Retinal pigment epithelial cell (primary cell): ENCODE measurements around the gene KRTAP4-11.

Experiments used
- DNase-seq: peaks from one replicate; pipeline ENCODE4 v3.0.0-alpha.2; 2010; ENCODE audit warnings: low read depth
- H3K4me3 ChIP-seq: 2 replicates; pipeline ENCODE4 v1.5.1; 2011; ENCODE audit warnings: mild to moderate bottlenecking, low read length, control low read depth, moderate library complexity
- TF ChIP-seq, protein P1 (sequence below): conservative IDR thresholded peaks from 2 replicates; pipeline ENCODE4 v1.5.1; 2011; ENCODE audit warnings: low read depth, low read length, control low read depth, inconsistent platforms

KRTAP4-11 gene

DNA sequence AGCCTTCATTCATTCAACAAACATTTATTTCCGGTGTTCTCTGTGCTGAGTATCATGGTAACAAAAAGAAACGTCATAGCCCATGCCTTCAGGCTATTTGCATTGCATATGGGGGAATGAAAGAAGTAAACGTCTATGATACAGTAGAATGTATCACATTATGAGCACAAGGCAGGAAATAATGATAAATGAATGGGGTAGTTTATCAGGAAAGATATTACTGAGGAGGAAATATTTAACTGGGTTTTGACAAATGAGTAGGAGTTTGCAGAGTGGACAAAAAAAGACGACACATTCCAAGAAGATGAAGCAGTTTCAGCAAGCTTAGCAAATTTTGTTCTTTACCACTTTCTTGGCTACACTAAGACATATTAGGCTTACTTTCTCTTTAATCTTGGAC is 35.5 kb downstream of the KRTAP4-11 start:
- TF ChIP-seq, protein P1, sequence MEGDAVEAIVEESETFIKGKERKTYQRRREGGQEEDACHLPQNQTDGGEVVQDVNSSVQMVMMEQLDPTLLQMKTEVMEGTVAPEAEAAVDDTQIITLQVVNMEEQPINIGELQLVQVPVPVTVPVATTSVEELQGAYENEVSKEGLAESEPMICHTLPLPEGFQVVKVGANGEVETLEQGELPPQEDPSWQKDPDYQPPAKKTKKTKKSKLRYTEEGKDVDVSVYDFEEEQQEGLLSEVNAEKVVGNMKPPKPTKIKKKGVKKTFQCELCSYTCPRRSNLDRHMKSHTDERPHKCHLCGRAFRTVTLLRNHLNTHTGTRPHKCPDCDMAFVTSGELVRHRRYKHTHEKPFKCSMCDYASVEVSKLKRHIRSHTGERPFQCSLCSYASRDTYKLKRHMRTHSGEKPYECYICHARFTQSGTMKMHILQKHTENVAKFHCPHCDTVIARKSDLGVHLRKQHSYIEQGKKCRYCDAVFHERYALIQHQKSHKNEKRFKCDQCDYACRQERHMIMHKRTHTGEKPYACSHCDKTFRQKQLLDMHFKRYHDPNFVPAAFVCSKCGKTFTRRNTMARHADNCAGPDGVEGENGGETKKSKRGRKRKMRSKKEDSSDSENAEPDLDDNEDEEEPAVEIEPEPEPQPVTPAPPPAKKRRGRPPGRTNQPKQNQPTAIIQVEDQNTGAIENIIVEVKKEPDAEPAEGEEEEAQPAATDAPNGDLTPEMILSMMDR, result no peak
- no peak for DNase-seq
- H3K4me3 ChIP-seq, result no peak overlapping the region

- no peak for DNase-seq
- TF ChIP-seq, protein P1, result no peak
- no peak overlapping the region for H3K4me3 ChIP-seq
These were observed 41.4 kb downstream of the KRTAP4-11 start for GRCh38 chr17:41076788-41077187.

DNA sequence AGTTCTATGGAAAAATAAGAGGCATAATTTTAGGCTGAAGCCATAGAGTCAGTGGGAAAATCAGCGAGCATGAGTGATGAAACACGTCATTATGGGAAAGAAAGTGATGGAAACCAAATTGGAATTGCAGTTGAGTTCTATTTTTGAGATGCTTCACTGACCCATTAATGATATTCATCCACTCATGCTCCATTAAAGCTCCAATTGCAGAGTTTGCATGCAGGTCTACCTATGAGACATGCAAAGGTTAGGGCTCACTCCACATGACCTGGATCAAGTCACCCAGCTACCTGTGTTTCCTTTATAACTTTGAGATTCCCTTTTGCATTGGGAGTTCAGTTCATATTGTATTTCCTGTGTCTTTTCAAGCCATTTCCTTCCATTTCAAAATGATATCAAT is 44.5 kb downstream of the KRTAP4-11 start:
- DNase-seq, result no peak
- no peak overlapping the region for H3K4me3 ChIP-seq
- TF ChIP-seq, protein P1, result no peak

GRCh38 chr17:41071606-41072360 is 46.4 kb downstream of the KRTAP4-11 start:
- TF ChIP-seq, protein P1, result no peak
- H3K4me3 ChIP-seq, result no peak overlapping the region
- DNase-seq, result no peak

- DNase-seq, result no peak
- TF ChIP-seq, protein P1, result no peak
- no peak overlapping the region for H3K4me3 ChIP-seq
These were observed 49.1 kb downstream of the KRTAP4-11 start for GRCh38 chr17:41069031-41069430.

- no peak for DNase-seq
- TF ChIP-seq, protein P1, result no peak
- H3K4me3 ChIP-seq, result no peak overlapping the region
These were observed 50.9 kb downstream of the KRTAP4-11 start for GRCh38 chr17:41067281-41067680.
